A673 (cell line): ENCODE measurements around the gene GAREM1.

Experiments
- CTCF ChIP-seq: fragments of 300-800, 200-600 bp; sonication (generic); conservative IDR thresholded peaks from 2 replicates; pipeline ENCODE4 v1.5.1; 2017; ENCODE audit warnings: low read depth, mild to moderate bottlenecking, antibody characterized with exemption, low read length, moderate library complexity, mixed read lengths
- EZH2 ChIP-seq: fragments of 200-600 bp; sonication (generic); IDR thresholded peaks from 2 replicates; pipeline ENCODE4 v1.6.1; 2017; ENCODE audit warnings: borderline replicate concordance, low read depth, mild to moderate bottlenecking, mixed read lengths, antibody characterized with exemption, low read length; ENCODE audit not compliant: poor library complexity, severe bottlenecking

GRCh38 chr18:32372047-32372380, 98.7 kb downstream of the GAREM1 start:
- no peak for TF ChIP-seq EZH2
- TF ChIP-seq CTCF, result no peak
